ENCODE measurements around the gene YBX3.

GRCh38 chr12:10725003-10725402 lies 1.9 kb upstream of the YBX3 start:
- TF ChIP-seq CTCF (IDR thresholded peaks at IDR 0.05 in 4 of 5, conservative IDR thresholded peaks at IDR 0.05 in 1 of 5), result no peak
- no peak for TF ChIP-seq POLR2A (IDR thresholded peaks at IDR 0.05)

Data from gastrocnemius medialis (tissue), 4 donors.